A673 (cell line): ENCODE measurements around the gene PFAS. TPM values are rescaled to one million over a fixed set of nuclear protein-coding genes. Genes with fewer than 3 reads are reported as not detected.
A peak's percentile ranks its signal among the peaks of the same experiment; 100 is the strongest.

Source experiments
- BruUV-seq: library from RNA; stranded (reverse); fragments of 400-500 nt; replicated peaks from 2 replicates; lab custom pipeline; 2021; lab: Mats Ljungman, UMichigan
- CTCF ChIA-PET: fragments of 300-600 bp; sonication (Branson Sonifier 250); formaldehyde crosslinking; loops from one replicate; lab custom pipeline; 2022; ENCODE audit warnings: antibody characterized with exemption; lab: Charles Lee
- POLR2A ChIA-PET: fragments of 300-600 bp; sonication (Branson Sonifier 250); formaldehyde crosslinking; loops from one replicate; lab custom pipeline; 2022; ENCODE audit warnings: antibody characterized with exemption; ENCODE audit not compliant: low non-redundant PET; lab: Charles Lee
- DNase-seq: peaks from one replicate; pipeline ENCODE4 v3.0.0-alpha.2; 2015; ENCODE audit warnings: low spot score
- H3K27ac ChIP-seq: fragments of 200-600 bp; sonication (generic); 2 replicates; pipeline ENCODE4 v1.5.1; 2016; ENCODE audit warnings: mixed run types, low read depth, mild to moderate bottlenecking, mixed read lengths, antibody characterized with exemption, low read length; ENCODE audit not compliant: poor library complexity, severe bottlenecking
- H3K27me3 ChIP-seq: fragments of 200-600 bp; sonication (generic); replicated peaks from 2 replicates; pipeline ENCODE4 v1.6.1; 2017; ENCODE audit warnings: mixed run types, low read depth, mild to moderate bottlenecking, mixed read lengths, antibody characterized with exemption, low read length; ENCODE audit not compliant: insufficient read depth, poor library complexity
- H3K36me3 ChIP-seq: fragments of 200-600 bp; sonication (generic); 2 replicates; pipeline ENCODE4 v1.6.1; 2016; ENCODE audit warnings: mixed run types, mild to moderate bottlenecking, mixed read lengths, antibody characterized with exemption, low read length; ENCODE audit not compliant: insufficient read depth, poor library complexity, severe bottlenecking
- H3K4me1 ChIP-seq: fragments of 200-600 bp; sonication (generic); 2 replicates; pipeline ENCODE4 v1.6.1; 2017; ENCODE audit warnings: mixed run types, mild to moderate bottlenecking, mixed read lengths, antibody characterized with exemption, low read length; ENCODE audit not compliant: insufficient read depth, poor library complexity, severe bottlenecking
- H3K4me3 ChIP-seq: fragments of 200-600 bp; sonication (generic); 2 replicates; pipeline ENCODE4 v1.5.1; 2016; ENCODE audit warnings: low read depth, mixed run types, mild to moderate bottlenecking, mixed read lengths, low read length; ENCODE audit not compliant: poor library complexity, severe bottlenecking
- H3K9me3 ChIP-seq: fragments of 200-600 bp; sonication (generic); 2 replicates; pipeline ENCODE4 v1.6.1; 2016; ENCODE audit warnings: mixed run types, low read depth, mild to moderate bottlenecking, mixed read lengths, antibody characterized with exemption, low read length; ENCODE audit not compliant: poor library complexity, severe bottlenecking
- EZH2 ChIP-seq: fragments of 200-600 bp; sonication (generic); IDR thresholded peaks from 2 replicates; pipeline ENCODE4 v1.6.1; 2017; ENCODE audit warnings: borderline replicate concordance, low read depth, mild to moderate bottlenecking, mixed read lengths, antibody characterized with exemption, low read length; ENCODE audit not compliant: poor library complexity, severe bottlenecking
- intact Hi-C: fragments of 100-400 bp; cut with micrococcal nuclease; formaldehyde crosslinking; loops from one replicate; pipeline ENCODE4 v1.10.0; 2022; ENCODE audit not compliant: unreplicated experiment
- total RNA-seq: library from RNA; stranded (reverse); gene quantifications from 2 replicates; pipeline ENCODE4 v1.2.3, GENCODE V29; 2021
- TF ChIP-seq, protein P1 (sequence below): fragments of 300-800, 200-600 bp; sonication (generic); conservative IDR thresholded peaks from 2 replicates; pipeline ENCODE4 v1.5.1; 2017; ENCODE audit warnings: low read depth, mild to moderate bottlenecking, antibody characterized with exemption, low read length, moderate library complexity, mixed read lengths

The PFAS gene
- total RNA-seq, 1 experiment from 2014 or later, result 165 TPM

GRCh38 chr17:8225813-8226535, 23.1 kb upstream of the PFAS start:
- POLR2A ChIA-PET, result no interaction called here
- H3K27ac ChIP-seq, result peak overlapping the region; percentile 84
- CTCF ChIA-PET, result interaction anchor here (0.7 kb wide), 1 partner anchor 22 kb away, joined by 11 read pairs; the partner anchor contains the start of gene CTC1
- TF ChIP-seq, protein P1, sequence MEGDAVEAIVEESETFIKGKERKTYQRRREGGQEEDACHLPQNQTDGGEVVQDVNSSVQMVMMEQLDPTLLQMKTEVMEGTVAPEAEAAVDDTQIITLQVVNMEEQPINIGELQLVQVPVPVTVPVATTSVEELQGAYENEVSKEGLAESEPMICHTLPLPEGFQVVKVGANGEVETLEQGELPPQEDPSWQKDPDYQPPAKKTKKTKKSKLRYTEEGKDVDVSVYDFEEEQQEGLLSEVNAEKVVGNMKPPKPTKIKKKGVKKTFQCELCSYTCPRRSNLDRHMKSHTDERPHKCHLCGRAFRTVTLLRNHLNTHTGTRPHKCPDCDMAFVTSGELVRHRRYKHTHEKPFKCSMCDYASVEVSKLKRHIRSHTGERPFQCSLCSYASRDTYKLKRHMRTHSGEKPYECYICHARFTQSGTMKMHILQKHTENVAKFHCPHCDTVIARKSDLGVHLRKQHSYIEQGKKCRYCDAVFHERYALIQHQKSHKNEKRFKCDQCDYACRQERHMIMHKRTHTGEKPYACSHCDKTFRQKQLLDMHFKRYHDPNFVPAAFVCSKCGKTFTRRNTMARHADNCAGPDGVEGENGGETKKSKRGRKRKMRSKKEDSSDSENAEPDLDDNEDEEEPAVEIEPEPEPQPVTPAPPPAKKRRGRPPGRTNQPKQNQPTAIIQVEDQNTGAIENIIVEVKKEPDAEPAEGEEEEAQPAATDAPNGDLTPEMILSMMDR, result no peak
- TF ChIP-seq EZH2, result no peak
- no TSS peak for BruUV-seq
- peak; percentile 94 for DNase-seq
- peaks cover 13% of the 10 kb centered on the region for H3K4me1 ChIP-seq
- H3K4me3 ChIP-seq, result peak overlapping the region; percentile 47
- H3K27me3 ChIP-seq, result no peaks in the 10 kb centered on the region
- H3K36me3 ChIP-seq, result peaks cover 35% of the 10 kb centered on the region
- H3K9me3 ChIP-seq, result no peaks in the 10 kb centered on the region
- intact Hi-C loops, result loop anchor here (1.0 kb wide), 1 partner anchor 21 kb away; no protein-coding TSS in a partner anchor

DNA sequence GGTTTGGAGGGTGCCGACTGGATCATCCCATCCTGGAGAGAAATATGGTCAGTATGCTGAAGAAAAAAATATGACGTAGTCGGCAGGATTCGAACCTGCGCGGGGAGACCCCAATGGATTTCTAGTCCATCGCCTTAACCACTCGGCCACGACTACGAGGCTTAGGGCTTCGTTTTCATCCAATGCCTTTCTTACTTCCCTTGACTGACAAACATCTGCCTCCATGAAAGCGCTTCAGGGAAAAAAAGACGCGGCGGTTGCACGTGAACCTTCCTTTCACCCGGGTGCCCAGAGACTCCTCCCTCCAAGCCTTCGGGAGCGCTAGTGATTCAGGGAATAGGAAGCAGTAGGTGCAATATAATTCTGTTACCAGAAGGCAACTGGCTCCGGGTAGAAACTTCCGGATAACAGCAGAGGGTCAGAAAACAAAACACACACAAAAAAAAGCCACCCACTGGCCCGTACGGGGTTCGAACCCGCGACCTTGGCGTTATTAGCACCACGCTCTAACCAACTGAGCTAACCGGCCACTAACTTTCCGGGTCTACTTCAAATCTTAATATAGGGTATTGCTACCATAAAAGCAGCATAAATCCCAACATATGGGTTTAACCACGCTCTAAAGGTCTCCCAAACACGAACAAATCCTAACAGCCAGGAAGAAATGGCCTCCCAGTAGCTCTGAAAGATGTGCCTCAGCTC, 22.4 kb upstream of the PFAS start:
- Histone ChIP-seq H3K4me1 (peaks cover 13% of the 10 kb centered on the region), H3K4me3 (peak overlapping the region; percentile 47), H3K27ac (peak overlapping the region; percentile 84), H3K36me3 (peaks cover 42% of the 10 kb centered on the region), H3K9me3 (no peaks in the 10 kb centered on the region), H3K27me3 (no peaks in the 10 kb centered on the region)
- TF ChIP-seq, protein P1, result no peak
- TF ChIP-seq EZH2, result no peak
- intact Hi-C loops, result loop anchor here (1.0 kb wide), 1 partner anchor 21 kb away; no protein-coding TSS in a partner anchor
- no TSS peak for BruUV-seq
- peak; percentile 96 for DNase-seq
- CTCF ChIA-PET, result no interaction called here
- POLR2A ChIA-PET, result interaction anchor here (0.6 kb wide), 1 partner anchor 16 kb away, joined by 6 read pairs; the partner anchor contains the start of gene AURKB

GRCh38 chr17:8227238-8227581, 21.9 kb upstream of the PFAS start:
- peak overlapping the region; percentile 84 for H3K27ac ChIP-seq
- no peak for DNase-seq
- TF ChIP-seq EZH2, result no peak
- TF ChIP-seq, protein P1, result no peak
- peaks cover 13% of the 10 kb centered on the region for H3K4me1 ChIP-seq
- ChIA-PET CTCF (no interaction called here), POLR2A (no interaction called here)
- H3K4me3 ChIP-seq, result peak overlapping the region; percentile 47
- peaks cover 45% of the 10 kb centered on the region for H3K36me3 ChIP-seq
- no peaks in the 10 kb centered on the region for H3K27me3 ChIP-seq
- BruUV-seq, result no TSS peak
- no peaks in the 10 kb centered on the region for H3K9me3 ChIP-seq
- intact Hi-C loops, result no loop called here
